A673 (cell line): Measurements from ENCODE around the gene POLA1. TPM values are rescaled to one million over a fixed set of nuclear protein-coding genes. Genes with fewer than 3 reads are reported as not detected.

Experiments
- BruUV-seq: library from RNA; stranded (reverse); fragments of 400-500 nt; replicated peaks from 2 replicates; lab custom pipeline; 2021; lab: Mats Ljungman, UMichigan
- CTCF ChIA-PET: fragments of 300-600 bp; sonication (Branson Sonifier 250); formaldehyde crosslinking; loops from one replicate; lab custom pipeline; 2022; ENCODE audit warnings: antibody characterized with exemption; lab: Charles Lee
- POLR2A ChIA-PET: fragments of 300-600 bp; sonication (Branson Sonifier 250); formaldehyde crosslinking; loops from one replicate; lab custom pipeline; 2022; ENCODE audit warnings: antibody characterized with exemption; ENCODE audit not compliant: low non-redundant PET; lab: Charles Lee
- DNase-seq: peaks from one replicate; pipeline ENCODE4 v3.0.0-alpha.2; 2015; ENCODE audit warnings: low spot score
- H3K27ac ChIP-seq: fragments of 200-600 bp; sonication (generic); 2 replicates; pipeline ENCODE4 v1.5.1; 2016; ENCODE audit warnings: mixed run types, low read depth, mild to moderate bottlenecking, mixed read lengths, antibody characterized with exemption, low read length; ENCODE audit not compliant: poor library complexity, severe bottlenecking
- H3K27me3 ChIP-seq: fragments of 200-600 bp; sonication (generic); replicated peaks from 2 replicates; pipeline ENCODE4 v1.6.1; 2017; ENCODE audit warnings: mixed run types, low read depth, mild to moderate bottlenecking, mixed read lengths, antibody characterized with exemption, low read length; ENCODE audit not compliant: insufficient read depth, poor library complexity
- H3K36me3 ChIP-seq: fragments of 200-600 bp; sonication (generic); 2 replicates; pipeline ENCODE4 v1.6.1; 2016; ENCODE audit warnings: mixed run types, mild to moderate bottlenecking, mixed read lengths, antibody characterized with exemption, low read length; ENCODE audit not compliant: insufficient read depth, poor library complexity, severe bottlenecking
- H3K4me1 ChIP-seq: fragments of 200-600 bp; sonication (generic); 2 replicates; pipeline ENCODE4 v1.6.1; 2017; ENCODE audit warnings: mixed run types, mild to moderate bottlenecking, mixed read lengths, antibody characterized with exemption, low read length; ENCODE audit not compliant: insufficient read depth, poor library complexity, severe bottlenecking
- H3K4me3 ChIP-seq: fragments of 200-600 bp; sonication (generic); 2 replicates; pipeline ENCODE4 v1.5.1; 2016; ENCODE audit warnings: low read depth, mixed run types, mild to moderate bottlenecking, mixed read lengths, low read length; ENCODE audit not compliant: poor library complexity, severe bottlenecking
- H3K9me3 ChIP-seq: fragments of 200-600 bp; sonication (generic); 2 replicates; pipeline ENCODE4 v1.6.1; 2016; ENCODE audit warnings: mixed run types, low read depth, mild to moderate bottlenecking, mixed read lengths, antibody characterized with exemption, low read length; ENCODE audit not compliant: poor library complexity, severe bottlenecking
- EZH2 ChIP-seq: fragments of 200-600 bp; sonication (generic); IDR thresholded peaks from 2 replicates; pipeline ENCODE4 v1.6.1; 2017; ENCODE audit warnings: borderline replicate concordance, low read depth, mild to moderate bottlenecking, mixed read lengths, antibody characterized with exemption, low read length; ENCODE audit not compliant: poor library complexity, severe bottlenecking
- intact Hi-C: fragments of 100-400 bp; cut with micrococcal nuclease; formaldehyde crosslinking; loops from one replicate; pipeline ENCODE4 v1.10.0; 2022; ENCODE audit not compliant: unreplicated experiment
- total RNA-seq: library from RNA; stranded (reverse); gene quantifications from 2 replicates; pipeline ENCODE4 v1.2.3, GENCODE V29; 2021
- TF ChIP-seq, protein P1 (sequence below): fragments of 300-800, 200-600 bp; sonication (generic); conservative IDR thresholded peaks from 2 replicates; pipeline ENCODE4 v1.5.1; 2017; ENCODE audit warnings: low read depth, mild to moderate bottlenecking, antibody characterized with exemption, low read length, moderate library complexity, mixed read lengths

Gene POLA1
- total RNA-seq, 1 experiment from 2014 or later, result 44.9 TPM

DNA sequence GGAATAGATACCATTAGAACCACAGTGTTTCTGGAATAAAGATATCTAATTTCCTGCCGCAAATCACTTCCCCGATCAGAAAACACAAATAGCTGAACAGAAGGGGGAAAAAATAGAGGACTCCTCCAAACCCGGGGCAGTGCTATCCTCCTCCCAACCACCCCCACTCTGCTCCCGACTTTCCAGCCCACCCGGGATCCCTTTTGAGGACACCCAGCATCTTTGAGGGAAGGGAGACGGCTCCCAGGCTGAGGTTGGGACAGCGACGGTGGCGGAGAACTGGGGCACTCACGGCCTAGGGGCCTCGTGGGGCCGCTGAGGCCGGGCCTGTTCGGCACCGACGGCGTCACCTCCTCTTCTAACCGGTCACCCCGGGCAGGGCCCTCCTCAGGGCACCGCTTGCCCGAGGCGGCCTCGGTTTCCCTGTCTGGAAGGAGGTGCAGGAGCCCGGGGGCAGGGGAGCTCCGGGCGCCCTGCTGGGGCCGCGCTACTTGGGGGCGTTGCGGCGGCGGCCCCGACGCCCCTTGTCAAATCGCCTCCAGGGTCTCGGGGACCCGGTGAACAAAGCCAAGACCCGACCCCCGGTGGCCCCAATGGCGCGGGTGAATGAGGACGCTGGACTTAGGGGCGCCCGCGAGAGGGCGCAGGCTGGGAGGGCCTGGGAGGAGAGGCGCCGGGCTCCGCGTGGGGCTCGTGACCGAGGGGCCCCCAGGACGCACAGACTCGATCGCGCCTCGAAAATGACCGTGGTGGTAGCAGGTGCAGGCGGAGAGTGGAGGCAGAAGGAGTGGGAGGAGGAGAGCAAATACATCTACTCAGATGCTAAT lies 329.0 kb downstream of the POLA1 start:
- intact Hi-C loops, result loop anchor here (5.0 kb wide), 2 partner anchors 45 to 270 kb away; no protein-coding TSS in a partner anchor

DNA sequence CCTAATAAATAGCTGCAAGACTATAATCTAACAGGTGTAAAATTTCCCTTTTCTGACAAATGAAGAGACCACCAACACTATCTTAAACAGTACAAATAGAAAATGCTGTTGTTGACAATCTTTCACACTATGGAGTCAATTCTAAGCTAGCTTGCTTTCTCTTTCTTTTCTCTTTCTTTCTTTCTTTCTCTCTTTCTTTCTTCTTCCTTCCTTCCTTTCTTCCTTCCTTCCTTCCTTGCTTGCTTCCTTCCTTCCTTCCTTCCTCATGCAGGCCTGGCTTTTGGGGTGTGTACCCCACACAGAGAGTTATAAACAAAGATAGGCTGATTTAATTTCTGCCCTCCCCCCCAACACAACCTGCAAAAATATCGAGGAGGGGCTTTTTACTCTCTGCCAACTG lies 330.2 kb downstream of the POLA1 start:
- Histone ChIP-seq H3K27ac (peak overlapping the region; percentile 12), H3K4me1 (peaks cover 38% of the 10 kb centered on the region), H3K36me3 (no peaks in the 10 kb centered on the region), H3K27me3 (no peaks in the 10 kb centered on the region), H3K4me3 (no peak overlapping the region), H3K9me3 (no peaks in the 10 kb centered on the region)
- ChIA-PET CTCF (no interaction called here), POLR2A (no interaction called here)
- intact Hi-C loops, result loop anchor here (5.0 kb wide), 2 partner anchors 43 to 272 kb away; no protein-coding TSS in a partner anchor
- TF ChIP-seq EZH2, result no peak
- TF ChIP-seq, protein P1, sequence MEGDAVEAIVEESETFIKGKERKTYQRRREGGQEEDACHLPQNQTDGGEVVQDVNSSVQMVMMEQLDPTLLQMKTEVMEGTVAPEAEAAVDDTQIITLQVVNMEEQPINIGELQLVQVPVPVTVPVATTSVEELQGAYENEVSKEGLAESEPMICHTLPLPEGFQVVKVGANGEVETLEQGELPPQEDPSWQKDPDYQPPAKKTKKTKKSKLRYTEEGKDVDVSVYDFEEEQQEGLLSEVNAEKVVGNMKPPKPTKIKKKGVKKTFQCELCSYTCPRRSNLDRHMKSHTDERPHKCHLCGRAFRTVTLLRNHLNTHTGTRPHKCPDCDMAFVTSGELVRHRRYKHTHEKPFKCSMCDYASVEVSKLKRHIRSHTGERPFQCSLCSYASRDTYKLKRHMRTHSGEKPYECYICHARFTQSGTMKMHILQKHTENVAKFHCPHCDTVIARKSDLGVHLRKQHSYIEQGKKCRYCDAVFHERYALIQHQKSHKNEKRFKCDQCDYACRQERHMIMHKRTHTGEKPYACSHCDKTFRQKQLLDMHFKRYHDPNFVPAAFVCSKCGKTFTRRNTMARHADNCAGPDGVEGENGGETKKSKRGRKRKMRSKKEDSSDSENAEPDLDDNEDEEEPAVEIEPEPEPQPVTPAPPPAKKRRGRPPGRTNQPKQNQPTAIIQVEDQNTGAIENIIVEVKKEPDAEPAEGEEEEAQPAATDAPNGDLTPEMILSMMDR, result no peak
- no peak for DNase-seq
- BruUV-seq, result no TSS peak

More for the DNA sequence above, 329.0 kb downstream of the POLA1 start:
- TF ChIP-seq EZH2, result no peak
- TF ChIP-seq, protein P1, result no peak
- CTCF ChIA-PET, result no interaction called here
- no TSS peak for BruUV-seq
- Histone ChIP-seq H3K4me3 (no peak overlapping the region), H3K27me3 (no peaks in the 10 kb centered on the region), H3K9me3 (no peaks in the 10 kb centered on the region), H3K4me1 (peaks cover 43% of the 10 kb centered on the region), H3K27ac (no peak overlapping the region), H3K36me3 (no peaks in the 10 kb centered on the region)
- no peak for DNase-seq
- POLR2A ChIA-PET, result interaction anchor here (0.7 kb wide), 1 partner anchor 50 kb away, joined by 3 read pairs; no protein-coding TSS in a partner anchor

DNA sequence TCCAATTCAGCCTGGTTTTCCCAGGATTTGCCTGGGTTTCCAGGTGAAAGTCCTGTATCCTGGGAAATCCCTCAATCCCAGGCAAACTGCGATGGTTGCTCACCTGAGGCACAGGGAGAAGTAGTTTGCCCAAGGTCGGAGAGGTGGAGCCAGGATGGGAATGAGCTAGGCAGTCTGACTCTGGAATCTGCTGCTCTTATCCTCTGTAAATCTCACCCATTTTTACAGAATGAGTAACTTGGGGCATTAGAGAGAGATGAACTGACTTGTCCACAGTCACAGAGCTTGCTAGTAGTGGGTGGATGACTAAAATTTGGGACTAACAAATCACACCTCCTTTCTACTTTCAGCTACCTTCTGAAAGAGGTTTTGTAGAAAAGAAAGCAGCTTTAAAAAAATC lies 331.9 kb downstream of the POLA1 start:
- H3K27ac ChIP-seq, result no peak overlapping the region
- BruUV-seq, result no TSS peak
- intact Hi-C loops, result no loop called here
- peaks cover 32% of the 10 kb centered on the region for H3K4me1 ChIP-seq
- CTCF ChIA-PET, result no interaction called here
- TF ChIP-seq EZH2, result no peak
- TF ChIP-seq, protein P1, result no peak
- H3K4me3 ChIP-seq, result no peak overlapping the region
- POLR2A ChIA-PET, result no interaction called here
- H3K9me3 ChIP-seq, result no peaks in the 10 kb centered on the region
- no peaks in the 10 kb centered on the region for H3K36me3 ChIP-seq
- no peak for DNase-seq
- H3K27me3 ChIP-seq, result no peaks in the 10 kb centered on the region
